ENCODE results near the gene MEIOSIN. TPM values are rescaled to one million over a fixed set of nuclear protein-coding genes. Genes with fewer than 3 reads are reported as not detected.

The MEIOSIN gene
- total and polyA plus RNA-seq, 4 donors = not detected

DNA sequence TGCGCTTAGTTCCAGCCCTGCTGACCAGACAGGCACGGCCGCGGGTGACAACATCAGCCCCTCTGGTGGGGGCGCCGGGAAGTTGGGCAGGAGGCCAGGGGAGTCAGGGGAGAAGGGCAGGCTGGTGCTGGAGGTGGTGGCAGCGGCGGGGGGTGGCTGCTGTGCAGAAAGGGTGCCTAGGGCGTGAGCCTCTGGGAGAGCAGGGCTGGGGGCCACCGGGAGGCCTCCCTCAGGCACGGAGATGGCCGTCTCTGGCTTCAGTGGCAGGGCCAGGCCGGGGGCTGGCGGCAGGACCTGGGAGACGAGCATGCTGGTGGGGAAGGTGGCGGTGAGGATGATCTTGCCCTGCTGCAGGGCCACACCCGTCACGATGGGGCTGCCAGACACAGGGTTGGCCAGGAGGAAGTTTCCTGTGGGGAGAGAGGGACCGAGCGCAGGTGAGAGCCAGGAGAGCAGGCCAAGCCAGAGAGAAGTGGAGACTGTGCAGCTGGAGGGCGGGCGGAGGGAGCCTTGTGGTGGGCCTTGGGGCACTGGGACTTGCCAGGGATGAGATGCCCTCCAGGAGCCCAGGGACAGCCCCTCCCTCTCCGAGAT, 32.6 kb downstream of the MEIOSIN start:
- Histone ChIP-seq H3K4me1 (ENCODE audit: control insufficient read depth in 5 of 5, insufficient read depth in 5 of 5, low read length in 5 of 5) (peaks cover 2 to 45% (median 11%) of the 10 kb centered on the region in 5 donors), H3K36me3 (ENCODE audit: control insufficient read depth in 4 of 4, insufficient read depth in 4 of 4, low read length in 4 of 4) (peaks cover 0 to 3% (median 1%) of the 10 kb centered on the region in 4 donors), H3K27ac (ENCODE audit: low read depth in 1 of 2, low read length in 1 of 2) (peak overlapping the region; percentile 9 to 74), H3K4me3 (no peak overlapping the region), H3K27me3 (ENCODE audit: control insufficient read depth in 3 of 3, insufficient read depth in 3 of 3, low read length in 2 of 3) (no peaks in the 10 kb centered on the region), H3K9ac (ENCODE audit: insufficient read depth in 1 of 2, low read length in 2 of 2) (no peak overlapping the region), H3K9me3 (ENCODE audit: control insufficient read depth in 4 of 4, insufficient read depth in 3 of 4, low read length in 3 of 4) (no peaks in the 10 kb centered on the region)
- DNase-seq (peak in 1 of 3 donors; percentile 28), ATAC-seq (ENCODE audit: insufficient read depth, low FRiP score) (no peak)
- WGBS, 2 donors = 82 to 85% methylated on average over 22 to 23 of the region's 23 CpGs
- TF ChIP-seq, protein P1, sequence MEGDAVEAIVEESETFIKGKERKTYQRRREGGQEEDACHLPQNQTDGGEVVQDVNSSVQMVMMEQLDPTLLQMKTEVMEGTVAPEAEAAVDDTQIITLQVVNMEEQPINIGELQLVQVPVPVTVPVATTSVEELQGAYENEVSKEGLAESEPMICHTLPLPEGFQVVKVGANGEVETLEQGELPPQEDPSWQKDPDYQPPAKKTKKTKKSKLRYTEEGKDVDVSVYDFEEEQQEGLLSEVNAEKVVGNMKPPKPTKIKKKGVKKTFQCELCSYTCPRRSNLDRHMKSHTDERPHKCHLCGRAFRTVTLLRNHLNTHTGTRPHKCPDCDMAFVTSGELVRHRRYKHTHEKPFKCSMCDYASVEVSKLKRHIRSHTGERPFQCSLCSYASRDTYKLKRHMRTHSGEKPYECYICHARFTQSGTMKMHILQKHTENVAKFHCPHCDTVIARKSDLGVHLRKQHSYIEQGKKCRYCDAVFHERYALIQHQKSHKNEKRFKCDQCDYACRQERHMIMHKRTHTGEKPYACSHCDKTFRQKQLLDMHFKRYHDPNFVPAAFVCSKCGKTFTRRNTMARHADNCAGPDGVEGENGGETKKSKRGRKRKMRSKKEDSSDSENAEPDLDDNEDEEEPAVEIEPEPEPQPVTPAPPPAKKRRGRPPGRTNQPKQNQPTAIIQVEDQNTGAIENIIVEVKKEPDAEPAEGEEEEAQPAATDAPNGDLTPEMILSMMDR (IDR thresholded peaks at IDR 0.05; ENCODE audit: control extremely low read depth, extremely low read depth) = no peak

DNA sequence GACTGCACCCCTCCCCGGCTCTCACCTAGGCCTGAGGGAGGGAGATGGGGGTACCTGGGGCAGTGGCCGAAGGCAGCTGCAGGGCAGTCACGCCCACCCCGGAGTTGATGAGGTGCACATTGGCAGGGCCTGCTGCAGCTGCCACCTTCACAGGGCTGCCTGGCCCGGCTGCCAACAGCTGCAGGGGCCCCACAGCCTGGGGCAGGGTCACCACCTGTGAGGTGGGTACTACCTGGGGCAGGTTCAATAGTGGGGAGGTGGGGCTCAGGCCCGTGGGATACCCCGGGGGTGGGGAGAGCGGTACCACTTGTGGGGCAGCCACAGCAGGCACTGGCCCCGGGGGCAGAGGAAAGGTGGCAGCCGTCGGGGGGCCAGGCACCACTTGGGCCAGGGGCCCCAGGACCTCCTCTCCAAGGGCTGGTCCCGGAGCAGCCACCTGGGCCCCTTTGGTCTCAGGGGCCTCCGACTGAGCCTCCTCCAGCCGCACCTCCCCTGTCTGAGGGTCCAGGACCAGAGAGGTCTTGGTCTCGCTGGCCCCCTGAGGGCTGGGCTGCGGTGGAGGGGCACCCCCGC, 33.1 kb downstream of the MEIOSIN start:
- TF ChIP-seq, protein P1 (IDR thresholded peaks at IDR 0.05; ENCODE audit: control extremely low read depth, extremely low read depth) = no peak
- H3K27me3 ChIP-seq (ENCODE audit: control insufficient read depth in 3 of 3, insufficient read depth in 3 of 3, low read length in 2 of 3) = no peaks in the 10 kb centered on the region
- ATAC-seq (ENCODE audit: insufficient read depth, low FRiP score) (no peak), DNase-seq (no peak)
- H3K9me3 ChIP-seq (ENCODE audit: control insufficient read depth in 4 of 4, insufficient read depth in 3 of 4, low read length in 3 of 4) = no peaks in the 10 kb centered on the region
- H3K36me3 ChIP-seq (ENCODE audit: control insufficient read depth in 4 of 4, insufficient read depth in 4 of 4, low read length in 4 of 4) = peaks cover 0 to 3% (median 1%) of the 10 kb centered on the region in 4 donors
- H3K27ac ChIP-seq (ENCODE audit: low read depth in 1 of 2, low read length in 1 of 2) = peak overlapping the region; percentile 74 to 87
- H3K4me3 ChIP-seq = no peak overlapping the region
- no peak overlapping the region for H3K9ac ChIP-seq (ENCODE audit: insufficient read depth in 1 of 2, low read length in 2 of 2)
- WGBS, 2 donors = 66 to 88% methylated on average over 17 of the region's 17 CpGs
- H3K4me1 ChIP-seq (ENCODE audit: control insufficient read depth in 5 of 5, insufficient read depth in 5 of 5, low read length in 5 of 5) = peaks cover 2 to 51% (median 11%) of the 10 kb centered on the region in 5 donors

DNA sequence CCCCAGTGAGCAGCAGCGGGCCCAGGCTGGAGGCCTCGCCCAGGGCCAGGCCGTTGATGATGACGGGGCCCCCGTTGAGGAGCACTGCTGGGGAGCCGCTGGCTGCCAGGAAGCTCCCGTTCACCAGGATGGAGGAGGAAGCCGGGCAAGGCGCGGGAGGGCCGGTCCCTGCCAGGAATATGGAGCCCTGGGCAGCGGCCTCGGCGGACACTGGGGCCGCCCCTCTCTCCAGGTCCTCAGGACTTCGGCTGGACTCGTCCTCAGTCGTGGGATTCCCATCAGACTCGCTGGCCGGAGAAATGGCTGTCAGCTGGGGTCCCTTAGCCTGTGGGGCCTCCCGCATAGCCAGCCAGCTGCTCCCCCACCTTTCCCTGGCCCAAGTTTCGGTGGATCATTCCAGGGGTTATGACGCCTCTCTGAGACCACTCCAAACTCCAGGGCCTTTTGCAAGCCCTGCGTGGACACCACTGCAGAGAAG, 33.7 kb downstream of the MEIOSIN start:
- ATAC-seq (ENCODE audit: insufficient read depth, low FRiP score) = no peak

More for the DNA sequence above, 33.7 kb downstream of the MEIOSIN start:
- Histone ChIP-seq H3K4me1 (ENCODE audit: control insufficient read depth in 5 of 5, insufficient read depth in 5 of 5, low read length in 5 of 5) (peaks cover 2 to 52% (median 11%) of the 10 kb centered on the region in 5 donors), H3K9me3 (ENCODE audit: control insufficient read depth in 4 of 4, insufficient read depth in 3 of 4, low read length in 3 of 4) (no peaks in the 10 kb centered on the region), H3K27me3 (ENCODE audit: control insufficient read depth in 3 of 3, insufficient read depth in 3 of 3, low read length in 2 of 3) (no peaks in the 10 kb centered on the region), H3K36me3 (ENCODE audit: control insufficient read depth in 4 of 4, insufficient read depth in 4 of 4, low read length in 4 of 4) (peaks cover 0 to 3% (median 1%) of the 10 kb centered on the region in 4 donors), H3K27ac (ENCODE audit: low read depth in 1 of 2, low read length in 1 of 2) (peak overlapping the region; percentile 74 to 87), H3K4me3 (peak overlapping the region; percentile 59), H3K9ac (ENCODE audit: insufficient read depth in 1 of 2, low read length in 2 of 2) (peak overlapping the region; percentile 37 to 79)
- peak in 2 of 3 donors; percentile 51 to 75 for DNase-seq
- 37 to 61% methylated on average over 16 to 24 of the region's 24 CpGs for WGBS, 2 donors
- TF ChIP-seq, protein P1 (IDR thresholded peaks at IDR 0.05; ENCODE audit: control extremely low read depth, extremely low read depth) = no peak
